Stimulated activated CD8-positive, alpha-beta memory T cell treated with anti-CD3 and anti-CD28 coated beads, Interleukin-12 subunit alpha, Interleukin-12 subunit beta, amount 100 ng/mL, for 24 hours (primary cell): ENCODE data around the gene ALAS2.
"Not testable (repeated sequence)": the region's sequence is repeated elsewhere in the genome, so short reads cannot be mapped to it uniquely, and the experiment has no call there.

Experiments used
- DNase-seq: peaks from one replicate; pipeline ENCODE4 v3.0.0-alpha.2; 2020; ENCODE audit errors: extremely low read depth

ALAS2 gene

GRCh38 chrX:55030271-55031205 is at the start of gene ALAS2:
ALAS2 (minus strand) TSS chrX:55030977; CDS start chrX:55026000, 4,977 bp downstream.
- no peak for DNase-seq

GRCh38 chrX:55074851-55075467 is 44.2 kb upstream of the ALAS2 start, which contains the start of gene PAGE2B:
PAGE2B (plus strand) TSS chrX:55075030; CDS start chrX:55076042, 1,012 bp downstream.
- no peak for DNase-seq

- DNase-seq, result no peak
These were observed 41.5 kb upstream of the ALAS2 start for GRCh38 chrX:55072286-55072685.

GRCh38 chrX:55067180-55067579 is 36.4 kb upstream of the ALAS2 start:
- DNase-seq, result not testable (repeated sequence)

- no peak for DNase-seq
These were observed 27.0 kb upstream of the ALAS2 start for GRCh38 chrX:55057675-55058249.

GRCh38 chrX:55056820-55057674 is 26.3 kb upstream of the ALAS2 start:
- no peak for DNase-seq

GRCh38 chrX:55050599-55050998 is 19.8 kb upstream of the ALAS2 start:
- not testable (repeated sequence) for DNase-seq

- DNase-seq, result no peak
These were observed 10.7 kb upstream of the ALAS2 start for GRCh38 chrX:55041514-55041913.

- DNase-seq, result no peak
These were observed 8.7 kb upstream of the ALAS2 start for GRCh38 chrX:55039471-55039870.

GRCh38 chrX:55033429-55033828 is 2.7 kb upstream of the ALAS2 start:
- no peak for DNase-seq

- no peak for DNase-seq
These were observed 1.5 kb downstream of the ALAS2 start for GRCh38 chrX:55029291-55029690.

GRCh38 chrX:55028611-55029010 is 2.2 kb downstream of the ALAS2 start:
- no peak for DNase-seq

GRCh38 chrX:55028040-55028439 is 2.7 kb downstream of the ALAS2 start:
- no peak for DNase-seq

GRCh38 chrX:55026840-55027239 is 3.9 kb downstream of the ALAS2 start:
- no peak for DNase-seq

- no peak for DNase-seq
These were observed 4.6 kb downstream of the ALAS2 start for GRCh38 chrX:55026143-55026542.

- no peak for DNase-seq
These were observed 15.9 kb downstream of the ALAS2 start for GRCh38 chrX:55014897-55015299.

GRCh38 chrX:55011294-55011693 is 19.5 kb downstream of the ALAS2 start:
- DNase-seq, result no peak

GRCh38 chrX:55008571-55009358 is 22.0 kb downstream of the ALAS2 start:
- DNase-seq, result no peak

GRCh38 chrX:55007656-55008055 is 23.1 kb downstream of the ALAS2 start:
- no peak for DNase-seq

- no peak for DNase-seq
These were observed 23.8 kb downstream of the ALAS2 start for GRCh38 chrX:55006827-55007621.
